ENCODE results near the gene APOA4.

GRCh38 chr11:116786966-116787365 is 36.1 kb downstream of the APOA4 start:
- TF ChIP-seq, protein P1, sequence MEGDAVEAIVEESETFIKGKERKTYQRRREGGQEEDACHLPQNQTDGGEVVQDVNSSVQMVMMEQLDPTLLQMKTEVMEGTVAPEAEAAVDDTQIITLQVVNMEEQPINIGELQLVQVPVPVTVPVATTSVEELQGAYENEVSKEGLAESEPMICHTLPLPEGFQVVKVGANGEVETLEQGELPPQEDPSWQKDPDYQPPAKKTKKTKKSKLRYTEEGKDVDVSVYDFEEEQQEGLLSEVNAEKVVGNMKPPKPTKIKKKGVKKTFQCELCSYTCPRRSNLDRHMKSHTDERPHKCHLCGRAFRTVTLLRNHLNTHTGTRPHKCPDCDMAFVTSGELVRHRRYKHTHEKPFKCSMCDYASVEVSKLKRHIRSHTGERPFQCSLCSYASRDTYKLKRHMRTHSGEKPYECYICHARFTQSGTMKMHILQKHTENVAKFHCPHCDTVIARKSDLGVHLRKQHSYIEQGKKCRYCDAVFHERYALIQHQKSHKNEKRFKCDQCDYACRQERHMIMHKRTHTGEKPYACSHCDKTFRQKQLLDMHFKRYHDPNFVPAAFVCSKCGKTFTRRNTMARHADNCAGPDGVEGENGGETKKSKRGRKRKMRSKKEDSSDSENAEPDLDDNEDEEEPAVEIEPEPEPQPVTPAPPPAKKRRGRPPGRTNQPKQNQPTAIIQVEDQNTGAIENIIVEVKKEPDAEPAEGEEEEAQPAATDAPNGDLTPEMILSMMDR (conservative IDR thresholded peaks at IDR 0.05) = no peak
- TF ChIP-seq ZFX (IDR thresholded peaks at IDR 0.05) = no peak
